ENCODE results near the gene GUCA2B. TPM values are rescaled to one million over a fixed set of nuclear protein-coding genes. Genes with fewer than 3 reads are reported as not detected.

The GUCA2B gene
- total and polyA plus RNA-seq, 5 donors from 2014 or later = not detected

GRCh38 chr1:42170779-42171621, 17.8 kb downstream of the GUCA2B start:
- no peaks in the 10 kb centered on the region for H3K27me3 Mint-ChIP-seq
- DNase-seq (no peak), ATAC-seq (ENCODE audit: low read depth in 2 of 2) (no peak)
- peak overlapping the region in 1 of 3 donors; percentile 76 for H3K27ac Mint-ChIP-seq
- H3K4me1 ChIP-seq (ENCODE audit: control insufficient read depth, insufficient read depth, low read length, poor library complexity, severe bottlenecking) = no peaks in the 10 kb centered on the region
- H3K27me3 ChIP-seq (ENCODE audit: control insufficient read depth, insufficient read depth, low read length) = no peaks in the 10 kb centered on the region
- H3K9me3 ChIP-seq (ENCODE audit: control insufficient read depth in 2 of 2, low read length in 2 of 2) = no peaks in the 10 kb centered on the region
- H3K36me3 ChIP-seq (ENCODE audit: control insufficient read depth, insufficient read depth, low read length) = no peaks in the 10 kb centered on the region
- no peak overlapping the region for H3K4me3 Mint-ChIP-seq
- H3K4me3 ChIP-seq (ENCODE audit: low read depth, low read length) = no peak overlapping the region
- peaks cover 0 to 2% (median 0%) of the 10 kb centered on the region in 4 donors for H3K4me1 Mint-ChIP-seq
- H3K9me3 Mint-ChIP-seq = peaks cover 0 to 2% (median 0%) of the 10 kb centered on the region in 7 donors
- no peaks in the 10 kb centered on the region for H3K36me3 Mint-ChIP-seq
- no peak overlapping the region for H3K27ac ChIP-seq (ENCODE audit: insufficient read depth, low read length, poor library complexity, severe bottlenecking)

- H3K27ac Mint-ChIP-seq = peak overlapping the region in 1 of 3 donors; percentile 76
- no peaks in the 10 kb centered on the region for H3K9me3 ChIP-seq (ENCODE audit: control insufficient read depth in 2 of 2, low read length in 2 of 2)
- no peaks in the 10 kb centered on the region for H3K36me3 Mint-ChIP-seq
- no peak overlapping the region for H3K27ac ChIP-seq (ENCODE audit: insufficient read depth, low read length, poor library complexity, severe bottlenecking)
- no peaks in the 10 kb centered on the region for H3K27me3 ChIP-seq (ENCODE audit: control insufficient read depth, insufficient read depth, low read length)
- no peaks in the 10 kb centered on the region for H3K36me3 ChIP-seq (ENCODE audit: control insufficient read depth, insufficient read depth, low read length)
- H3K4me1 ChIP-seq (ENCODE audit: control insufficient read depth, insufficient read depth, low read length, poor library complexity, severe bottlenecking) = no peaks in the 10 kb centered on the region
- H3K9me3 Mint-ChIP-seq = no peaks in the 10 kb centered on the region
- DNase-seq (no peak), ATAC-seq (ENCODE audit: low read depth in 2 of 2) (no peak)
- H3K27me3 Mint-ChIP-seq = no peaks in the 10 kb centered on the region
- peaks cover 0 to 2% (median 0%) of the 10 kb centered on the region in 4 donors for H3K4me1 Mint-ChIP-seq
- no peak overlapping the region for H3K4me3 ChIP-seq (ENCODE audit: low read depth, low read length)
- H3K4me3 Mint-ChIP-seq = no peak overlapping the region
Observed at GRCh38 chr1:42171679-42172266, 18.6 kb downstream of the GUCA2B start.

- Histone ChIP-seq H3K9me3 (ENCODE audit: control insufficient read depth in 2 of 2, low read length in 2 of 2) (no peaks in the 10 kb centered on the region), H3K4me3 (ENCODE audit: low read depth, low read length) (no peak overlapping the region), H3K36me3 (ENCODE audit: control insufficient read depth, insufficient read depth, low read length) (no peaks in the 10 kb centered on the region), H3K27me3 (ENCODE audit: control insufficient read depth, insufficient read depth, low read length) (no peaks in the 10 kb centered on the region), H3K4me1 (ENCODE audit: control insufficient read depth, insufficient read depth, low read length, poor library complexity, severe bottlenecking) (no peaks in the 10 kb centered on the region), H3K27ac (ENCODE audit: insufficient read depth, low read length, poor library complexity, severe bottlenecking) (no peak overlapping the region)
- peaks cover 1% of the 10 kb centered on the region for H3K36me3 Mint-ChIP-seq
- H3K4me1 Mint-ChIP-seq = peaks cover 0 to 2% (median 0%) of the 10 kb centered on the region in 4 donors
- DNase-seq = no peak
- H3K9me3 Mint-ChIP-seq = no peaks in the 10 kb centered on the region
- no peak for ATAC-seq (ENCODE audit: low read depth in 2 of 2)
- H3K27ac Mint-ChIP-seq = peak overlapping the region in 1 of 3 donors; percentile 48
- H3K4me3 Mint-ChIP-seq = no peak overlapping the region
- H3K27me3 Mint-ChIP-seq = no peaks in the 10 kb centered on the region
Observed at GRCh38 chr1:42172381-42173133, 19.3 kb downstream of the GUCA2B start.

GRCh38 chr1:42173155-42173933, 20.1 kb downstream of the GUCA2B start:
- Mint-ChIP-seq H3K27me3 (no peaks in the 10 kb centered on the region), H3K4me3 (no peak overlapping the region), H3K4me1 (peaks cover 0 to 2% (median 0%) of the 10 kb centered on the region in 4 donors), H3K27ac (no peak overlapping the region), H3K36me3 (peaks cover 3% of the 10 kb centered on the region), H3K9me3 (no peaks in the 10 kb centered on the region)
- Histone ChIP-seq H3K4me1 (ENCODE audit: control insufficient read depth, insufficient read depth, low read length, poor library complexity, severe bottlenecking) (no peaks in the 10 kb centered on the region), H3K4me3 (ENCODE audit: low read depth, low read length) (no peak overlapping the region), H3K27ac (ENCODE audit: insufficient read depth, low read length, poor library complexity, severe bottlenecking) (no peak overlapping the region), H3K36me3 (ENCODE audit: control insufficient read depth, insufficient read depth, low read length) (no peaks in the 10 kb centered on the region), H3K27me3 (ENCODE audit: control insufficient read depth, insufficient read depth, low read length) (no peaks in the 10 kb centered on the region), H3K9me3 (ENCODE audit: control insufficient read depth in 2 of 2, low read length in 2 of 2) (no peaks in the 10 kb centered on the region)
- ATAC-seq (ENCODE audit: low read depth in 2 of 2) = peak; percentile 59 to 60
- peak; percentile 44 to 55 (median 55) for DNase-seq

GRCh38 chr1:42173961-42174735, 20.9 kb downstream of the GUCA2B start:
- Histone ChIP-seq H3K27me3 (ENCODE audit: control insufficient read depth, insufficient read depth, low read length) (no peaks in the 10 kb centered on the region), H3K27ac (ENCODE audit: insufficient read depth, low read length, poor library complexity, severe bottlenecking) (no peak overlapping the region), H3K9me3 (ENCODE audit: control insufficient read depth in 2 of 2, low read length in 2 of 2) (no peaks in the 10 kb centered on the region), H3K4me1 (ENCODE audit: control insufficient read depth, insufficient read depth, low read length, poor library complexity, severe bottlenecking) (no peaks in the 10 kb centered on the region), H3K4me3 (ENCODE audit: low read depth, low read length) (no peak overlapping the region), H3K36me3 (ENCODE audit: control insufficient read depth, insufficient read depth, low read length) (no peaks in the 10 kb centered on the region)
- no peaks in the 10 kb centered on the region for H3K27me3 Mint-ChIP-seq
- no peak for ATAC-seq (ENCODE audit: low read depth in 2 of 2)
- DNase-seq = no peak
- peaks cover 0 to 2% (median 0%) of the 10 kb centered on the region in 4 donors for H3K4me1 Mint-ChIP-seq
- H3K9me3 Mint-ChIP-seq = no peaks in the 10 kb centered on the region
- H3K36me3 Mint-ChIP-seq = peaks cover 3% of the 10 kb centered on the region
- H3K4me3 Mint-ChIP-seq = no peak overlapping the region
- H3K27ac Mint-ChIP-seq = peak overlapping the region in 2 of 3 donors; percentile 29 to 46

GRCh38 chr1:42175314-42176054, 22.3 kb downstream of the GUCA2B start:
- Mint-ChIP-seq H3K27ac (peak overlapping the region in 1 of 3 donors; percentile 29), H3K36me3 (peaks cover 8% of the 10 kb centered on the region)

More at GRCh38 chr1:42175314-42176054, 22.3 kb downstream of the GUCA2B start:
- Histone ChIP-seq H3K36me3 (ENCODE audit: control insufficient read depth, insufficient read depth, low read length) (peaks cover 7% of the 10 kb centered on the region), H3K4me3 (ENCODE audit: low read depth, low read length) (no peak overlapping the region), H3K4me1 (ENCODE audit: control insufficient read depth, insufficient read depth, low read length, poor library complexity, severe bottlenecking) (no peaks in the 10 kb centered on the region), H3K27me3 (ENCODE audit: control insufficient read depth, insufficient read depth, low read length) (no peaks in the 10 kb centered on the region), H3K9me3 (ENCODE audit: control insufficient read depth in 2 of 2, low read length in 2 of 2) (no peaks in the 10 kb centered on the region), H3K27ac (ENCODE audit: insufficient read depth, low read length, poor library complexity, severe bottlenecking) (no peak overlapping the region)
- Mint-ChIP-seq H3K4me3 (no peak overlapping the region), H3K9me3 (no peaks in the 10 kb centered on the region), H3K27me3 (no peaks in the 10 kb centered on the region), H3K4me1 (peaks cover 0 to 5% (median under 1%) of the 10 kb centered on the region in 4 donors)
- ATAC-seq (ENCODE audit: low read depth in 2 of 2) (no peak), DNase-seq (no peak)

Measured in CD4-positive, CD25-positive, alpha-beta regulatory T cell (primary cell).